Measurements from ENCODE around the gene HCN4.

HCN4 gene

GRCh38 chr15:73344056-73344455 is 24.7 kb downstream of the HCN4 start:
- no peak for DNase-seq (ENCODE audit: low read depth)

GRCh38 chr15:73341886-73342600 is 26.7 kb downstream of the HCN4 start:
- DNase-seq (ENCODE audit: low read depth), result no peak

GRCh38 chr15:73340502-73341192 is 28.1 kb downstream of the HCN4 start:
- DNase-seq (ENCODE audit: low read depth), result no peak

GRCh38 chr15:73338606-73339374 is 30.0 kb downstream of the HCN4 start:
- no peak for DNase-seq (ENCODE audit: low read depth)

GRCh38 chr15:73338058-73338457 is 30.7 kb downstream of the HCN4 start:
- DNase-seq (ENCODE audit: low read depth), result no peak

GRCh38 chr15:73337187-73337586 is 31.6 kb downstream of the HCN4 start:
- DNase-seq (ENCODE audit: low read depth), result no peak

- no peak for DNase-seq (ENCODE audit: low read depth)
Measured at GRCh38 chr15:73336756-73337155, 32.0 kb downstream of the HCN4 start.

- no peak for DNase-seq (ENCODE audit: low read depth)
Measured at GRCh38 chr15:73335471-73335870, 33.3 kb downstream of the HCN4 start.

- no peak for DNase-seq (ENCODE audit: low read depth)
Measured at GRCh38 chr15:73335026-73335425, 33.7 kb downstream of the HCN4 start.

GRCh38 chr15:73334086-73334485 is 34.7 kb downstream of the HCN4 start:
- no peak for DNase-seq (ENCODE audit: low read depth)

- DNase-seq (ENCODE audit: low read depth), result no peak
Measured at GRCh38 chr15:73333001-73333400, 35.8 kb downstream of the HCN4 start.

GRCh38 chr15:73331991-73332925 is 36.5 kb downstream of the HCN4 start:
- DNase-seq (ENCODE audit: low read depth), result no peak

- no peak for DNase-seq (ENCODE audit: low read depth)
Measured at GRCh38 chr15:73331501-73331900, 37.3 kb downstream of the HCN4 start.

- no peak for DNase-seq (ENCODE audit: low read depth)
Measured at GRCh38 chr15:73330206-73331051, 38.3 kb downstream of the HCN4 start.

- DNase-seq (ENCODE audit: low read depth), result no peak
Measured at GRCh38 chr15:73329501-73330200, 39.1 kb downstream of the HCN4 start.

- no peak for DNase-seq (ENCODE audit: low read depth)
Measured at GRCh38 chr15:73328981-73329380, 39.8 kb downstream of the HCN4 start.

- DNase-seq (ENCODE audit: low read depth), result no peak
Measured at GRCh38 chr15:73328149-73328820, 40.5 kb downstream of the HCN4 start.

- DNase-seq (ENCODE audit: low read depth), result no peak
Measured at GRCh38 chr15:73326157-73326556, 42.6 kb downstream of the HCN4 start.

- DNase-seq (ENCODE audit: low read depth), result no peak
Measured at GRCh38 chr15:73325191-73325861, 43.4 kb downstream of the HCN4 start.

All from stimulated activated CD4-positive, alpha-beta T cell treated with anti-CD3 and anti-CD28 coated beads, Interleukin-2, amount 100 ng/mL, for 4 hours (primary cell).